H1 (cell line): ENCODE results near the gene AP2A2. TPM values are rescaled to one million over a fixed set of nuclear protein-coding genes. Genes with fewer than 3 reads are reported as not detected.

Source experiments
- SP2 ChIP-seq: IDR thresholded peaks from 2 replicates; pipeline ENCODE4 v1.6.1; 2012; ENCODE audit warnings: mild to moderate bottlenecking, low read length, inconsistent platforms
- TAF7 ChIP-seq: optimal IDR thresholded peaks from 2 replicates; pipeline ENCODE3; 2011; ENCODE audit warnings: low read depth, mild to moderate bottlenecking, inconsistent platforms, low read length, moderate library complexity, borderline replicate concordance
- TCF12 ChIP-seq: IDR thresholded peaks from 2 replicates; pipeline ENCODE4 v1.6.1; 2011; ENCODE audit warnings: low read depth, mild to moderate bottlenecking, low read length
- polyA plus RNA-seq, 7 experiments: library from polyadenylated mRNA; depleted of rRNA in 3 of 7; stranded (reverse) in 5 of 7; unstranded in 2 of 7; fragments of >200 nt in 5 of 7; fragments of 200-250 nt in 2 of 7; gene quantifications; 1 replicate in 5 of 7; 2 replicates in 1 of 7; 4 replicates in 1 of 7; pipeline versions ENCODE4 v1.2.1 to v1.2.3, GENCODE V29; 2011 to 2013; ENCODE audit warnings: missing spikeins in 2 of 7, mixed read lengths in 2 of 7
- total RNA-seq: library from RNA; stranded (reverse); fragmentation: NEBNext Ultra II Directional; extraction: Animal tissue kit (Norgen Biotek cat#: 25700); gene quantifications from 2 replicates; pipeline ENCODE4 v1.2.1, GENCODE V29; 2021
- TF ChIP-seq, protein P1 (sequence below), 3 experiments: IDR thresholded peaks; 1 replicate in 2 of 3; 2 replicates in 1 of 3; pipeline versions ENCODE4 v1.5.1 to v1.6.1; 2011; ENCODE audit warnings: low read length in 3 of 3, mild to moderate bottlenecking in 3 of 3, inconsistent platforms in 2 of 3, low read depth in 1 of 3, moderate library complexity in 1 of 3; ENCODE audit not compliant: insufficient read depth in 1 of 3; ENCODE audit errors: control extremely low read depth in 1 of 3
- TF ChIP-seq, protein P2 (sequence below): fragments of 300-600 bp; sonication (generic); IDR thresholded peaks from 2 replicates; pipeline ENCODE4 v1.7.1; 2012; ENCODE audit warnings: low read length, moderate library complexity, mild to moderate bottlenecking, inconsistent platforms; ENCODE audit not compliant: insufficient replicate concordance

AP2A2 gene
- total and polyA plus RNA-seq, 2 of the 8 experiments (the other 6 are each of a cell fraction or from before 2014, with no cell fraction given): 50.0 to 65.0 TPM

DNA sequence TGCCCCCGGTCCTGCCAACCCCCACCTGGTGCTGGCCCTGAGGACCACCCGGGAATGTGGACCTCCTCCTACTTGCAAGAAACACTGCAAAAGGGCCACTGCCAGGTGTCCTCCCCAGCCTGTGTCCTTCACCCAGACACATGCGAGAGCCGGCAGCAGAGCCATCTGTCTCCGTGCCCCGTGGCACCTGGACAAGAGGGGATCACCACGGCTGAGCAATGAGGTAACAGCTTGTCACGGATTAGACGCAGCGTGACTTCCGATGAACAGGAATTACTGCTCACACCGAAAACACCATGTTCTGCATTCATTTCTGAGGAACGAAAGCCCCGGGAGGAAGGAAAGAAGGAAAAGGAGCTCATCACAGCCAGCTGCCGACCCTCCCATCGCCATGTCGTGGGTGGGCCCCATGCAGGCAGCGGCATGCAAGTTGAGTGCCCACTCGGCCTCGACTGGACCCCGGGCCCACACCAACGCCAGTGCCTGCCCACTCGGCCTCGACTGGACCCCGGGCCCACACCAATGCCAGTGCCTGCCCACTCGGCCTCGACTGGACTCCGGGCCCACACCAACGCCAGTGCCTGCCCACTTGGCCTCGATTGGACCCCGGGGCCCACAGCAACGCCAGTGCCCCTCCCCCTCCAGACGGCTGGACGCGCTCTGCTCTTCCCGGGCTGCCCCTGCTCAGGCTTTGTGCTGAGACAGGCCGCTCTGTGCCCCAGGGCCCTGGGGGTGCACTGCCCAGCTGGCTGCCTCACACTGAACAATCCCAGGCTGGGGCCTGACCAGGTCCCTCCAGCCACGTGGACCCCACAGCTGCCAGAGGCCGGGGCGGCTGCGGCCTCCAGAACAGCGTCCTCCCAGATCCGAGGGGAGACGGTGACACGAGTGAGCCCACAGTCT is 37.1 kb upstream of the AP2A2 start (continued):
- TF ChIP-seq, protein P1, sequence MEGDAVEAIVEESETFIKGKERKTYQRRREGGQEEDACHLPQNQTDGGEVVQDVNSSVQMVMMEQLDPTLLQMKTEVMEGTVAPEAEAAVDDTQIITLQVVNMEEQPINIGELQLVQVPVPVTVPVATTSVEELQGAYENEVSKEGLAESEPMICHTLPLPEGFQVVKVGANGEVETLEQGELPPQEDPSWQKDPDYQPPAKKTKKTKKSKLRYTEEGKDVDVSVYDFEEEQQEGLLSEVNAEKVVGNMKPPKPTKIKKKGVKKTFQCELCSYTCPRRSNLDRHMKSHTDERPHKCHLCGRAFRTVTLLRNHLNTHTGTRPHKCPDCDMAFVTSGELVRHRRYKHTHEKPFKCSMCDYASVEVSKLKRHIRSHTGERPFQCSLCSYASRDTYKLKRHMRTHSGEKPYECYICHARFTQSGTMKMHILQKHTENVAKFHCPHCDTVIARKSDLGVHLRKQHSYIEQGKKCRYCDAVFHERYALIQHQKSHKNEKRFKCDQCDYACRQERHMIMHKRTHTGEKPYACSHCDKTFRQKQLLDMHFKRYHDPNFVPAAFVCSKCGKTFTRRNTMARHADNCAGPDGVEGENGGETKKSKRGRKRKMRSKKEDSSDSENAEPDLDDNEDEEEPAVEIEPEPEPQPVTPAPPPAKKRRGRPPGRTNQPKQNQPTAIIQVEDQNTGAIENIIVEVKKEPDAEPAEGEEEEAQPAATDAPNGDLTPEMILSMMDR (IDR thresholded peaks at IDR 0.05; ENCODE audit: control extremely low read depth in 1 of 3, insufficient read depth in 1 of 3, low read depth in 1 of 3, low read length in 3 of 3): no peak
- TF ChIP-seq TAF7 (no peak), TCF12 (no peak), SP2 (no peak)
- TF ChIP-seq, protein P2, sequence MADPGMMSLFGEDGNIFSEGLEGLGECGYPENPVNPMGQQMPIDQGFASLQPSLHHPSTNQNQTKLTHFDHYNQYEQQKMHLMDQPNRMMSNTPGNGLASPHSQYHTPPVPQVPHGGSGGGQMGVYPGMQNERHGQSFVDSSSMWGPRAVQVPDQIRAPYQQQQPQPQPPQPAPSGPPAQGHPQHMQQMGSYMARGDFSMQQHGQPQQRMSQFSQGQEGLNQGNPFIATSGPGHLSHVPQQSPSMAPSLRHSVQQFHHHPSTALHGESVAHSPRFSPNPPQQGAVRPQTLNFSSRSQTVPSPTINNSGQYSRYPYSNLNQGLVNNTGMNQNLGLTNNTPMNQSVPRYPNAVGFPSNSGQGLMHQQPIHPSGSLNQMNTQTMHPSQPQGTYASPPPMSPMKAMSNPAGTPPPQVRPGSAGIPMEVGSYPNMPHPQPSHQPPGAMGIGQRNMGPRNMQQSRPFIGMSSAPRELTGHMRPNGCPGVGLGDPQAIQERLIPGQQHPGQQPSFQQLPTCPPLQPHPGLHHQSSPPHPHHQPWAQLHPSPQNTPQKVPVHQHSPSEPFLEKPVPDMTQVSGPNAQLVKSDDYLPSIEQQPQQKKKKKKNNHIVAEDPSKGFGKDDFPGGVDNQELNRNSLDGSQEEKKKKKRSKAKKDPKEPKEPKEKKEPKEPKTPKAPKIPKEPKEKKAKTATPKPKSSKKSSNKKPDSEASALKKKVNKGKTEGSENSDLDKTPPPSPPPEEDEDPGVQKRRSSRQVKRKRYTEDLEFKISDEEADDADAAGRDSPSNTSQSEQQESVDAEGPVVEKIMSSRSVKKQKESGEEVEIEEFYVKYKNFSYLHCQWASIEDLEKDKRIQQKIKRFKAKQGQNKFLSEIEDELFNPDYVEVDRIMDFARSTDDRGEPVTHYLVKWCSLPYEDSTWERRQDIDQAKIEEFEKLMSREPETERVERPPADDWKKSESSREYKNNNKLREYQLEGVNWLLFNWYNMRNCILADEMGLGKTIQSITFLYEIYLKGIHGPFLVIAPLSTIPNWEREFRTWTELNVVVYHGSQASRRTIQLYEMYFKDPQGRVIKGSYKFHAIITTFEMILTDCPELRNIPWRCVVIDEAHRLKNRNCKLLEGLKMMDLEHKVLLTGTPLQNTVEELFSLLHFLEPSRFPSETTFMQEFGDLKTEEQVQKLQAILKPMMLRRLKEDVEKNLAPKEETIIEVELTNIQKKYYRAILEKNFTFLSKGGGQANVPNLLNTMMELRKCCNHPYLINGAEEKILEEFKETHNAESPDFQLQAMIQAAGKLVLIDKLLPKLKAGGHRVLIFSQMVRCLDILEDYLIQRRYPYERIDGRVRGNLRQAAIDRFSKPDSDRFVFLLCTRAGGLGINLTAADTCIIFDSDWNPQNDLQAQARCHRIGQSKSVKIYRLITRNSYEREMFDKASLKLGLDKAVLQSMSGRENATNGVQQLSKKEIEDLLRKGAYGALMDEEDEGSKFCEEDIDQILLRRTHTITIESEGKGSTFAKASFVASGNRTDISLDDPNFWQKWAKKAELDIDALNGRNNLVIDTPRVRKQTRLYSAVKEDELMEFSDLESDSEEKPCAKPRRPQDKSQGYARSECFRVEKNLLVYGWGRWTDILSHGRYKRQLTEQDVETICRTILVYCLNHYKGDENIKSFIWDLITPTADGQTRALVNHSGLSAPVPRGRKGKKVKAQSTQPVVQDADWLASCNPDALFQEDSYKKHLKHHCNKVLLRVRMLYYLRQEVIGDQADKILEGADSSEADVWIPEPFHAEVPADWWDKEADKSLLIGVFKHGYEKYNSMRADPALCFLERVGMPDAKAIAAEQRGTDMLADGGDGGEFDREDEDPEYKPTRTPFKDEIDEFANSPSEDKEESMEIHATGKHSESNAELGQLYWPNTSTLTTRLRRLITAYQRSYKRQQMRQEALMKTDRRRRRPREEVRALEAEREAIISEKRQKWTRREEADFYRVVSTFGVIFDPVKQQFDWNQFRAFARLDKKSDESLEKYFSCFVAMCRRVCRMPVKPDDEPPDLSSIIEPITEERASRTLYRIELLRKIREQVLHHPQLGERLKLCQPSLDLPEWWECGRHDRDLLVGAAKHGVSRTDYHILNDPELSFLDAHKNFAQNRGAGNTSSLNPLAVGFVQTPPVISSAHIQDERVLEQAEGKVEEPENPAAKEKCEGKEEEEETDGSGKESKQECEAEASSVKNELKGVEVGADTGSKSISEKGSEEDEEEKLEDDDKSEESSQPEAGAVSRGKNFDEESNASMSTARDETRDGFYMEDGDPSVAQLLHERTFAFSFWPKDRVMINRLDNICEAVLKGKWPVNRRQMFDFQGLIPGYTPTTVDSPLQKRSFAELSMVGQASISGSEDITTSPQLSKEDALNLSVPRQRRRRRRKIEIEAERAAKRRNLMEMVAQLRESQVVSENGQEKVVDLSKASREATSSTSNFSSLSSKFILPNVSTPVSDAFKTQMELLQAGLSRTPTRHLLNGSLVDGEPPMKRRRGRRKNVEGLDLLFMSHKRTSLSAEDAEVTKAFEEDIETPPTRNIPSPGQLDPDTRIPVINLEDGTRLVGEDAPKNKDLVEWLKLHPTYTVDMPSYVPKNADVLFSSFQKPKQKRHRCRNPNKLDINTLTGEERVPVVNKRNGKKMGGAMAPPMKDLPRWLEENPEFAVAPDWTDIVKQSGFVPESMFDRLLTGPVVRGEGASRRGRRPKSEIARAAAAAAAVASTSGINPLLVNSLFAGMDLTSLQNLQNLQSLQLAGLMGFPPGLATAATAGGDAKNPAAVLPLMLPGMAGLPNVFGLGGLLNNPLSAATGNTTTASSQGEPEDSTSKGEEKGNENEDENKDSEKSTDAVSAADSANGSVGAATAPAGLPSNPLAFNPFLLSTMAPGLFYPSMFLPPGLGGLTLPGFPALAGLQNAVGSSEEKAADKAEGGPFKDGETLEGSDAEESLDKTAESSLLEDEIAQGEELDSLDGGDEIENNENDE: no peak
